ENCODE measurements around the gene TAP1.

DNA sequence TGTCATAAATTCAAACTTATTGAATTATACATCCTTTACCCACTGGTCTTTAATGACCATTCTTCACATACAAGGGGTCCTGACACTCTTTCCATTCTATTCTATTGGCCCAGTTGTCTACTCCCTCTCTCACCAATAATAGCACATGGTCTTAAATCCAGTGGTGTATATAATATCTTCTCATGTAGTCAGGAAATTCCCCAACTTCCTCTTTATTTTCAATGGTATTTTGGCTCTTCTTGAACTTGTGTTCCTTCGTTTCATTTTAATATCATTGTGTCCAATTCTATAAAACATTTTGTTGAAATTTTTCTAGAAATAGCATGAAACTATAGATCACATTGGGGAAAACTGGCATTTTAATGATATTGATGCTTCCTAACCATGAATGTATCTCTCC is 37.3 kb upstream of the TAP1 start:
- TF ChIP-seq POLR2A (IDR thresholded peaks at IDR 0.05; ENCODE audit: low read length): no peak
- TF ChIP-seq GATA1 (IDR thresholded peaks at IDR 0.05; ENCODE audit: low read depth, low read length): no peak

Data from erythroblast (primary cell).